OCI-LY3 (cell line): ENCODE measurements around the gene DNASE1L1.

Experiments
- CTCF ChIP-seq: fragments of 200-600, 300-600 bp; sonication (generic); IDR thresholded peaks from 2 replicates; pipeline ENCODE4 v1.5.1; 2014; ENCODE audit warnings: antibody characterized with exemption, low read length, low read depth
- EZH2phosphoT487 ChIP-seq: fragments of 200-600 bp; shearing (Covaris generic); IDR thresholded peaks from 2 replicates; pipeline ENCODE4 v1.6.1; 2018; ENCODE audit warnings: antibody characterized with exemption, mixed run types, low read depth

GRCh38 chrX:154443992-154444754, 35.1 kb upstream of the DNASE1L1 start, which contains the start of gene FAM50A:
- no peak for TF ChIP-seq CTCF
- TF ChIP-seq EZH2phosphoT487: no peak
